HG02623 (cell line): Measurements from ENCODE around the gene CDH1.
"Not testable (repeated sequence)": the region's sequence is repeated elsewhere in the genome, so short reads cannot be mapped to it uniquely, and the experiment has no call there.

Source experiments
- ATAC-seq: cut with Tn5 transposase; IDR thresholded peaks from one replicate; pipeline ENCODE4 v1.9.1; 2021; ENCODE audit warnings: moderate library complexity; ENCODE audit not compliant: unreplicated experiment

The CDH1 gene

GRCh38 chr16:68737046-68737729, at the start of gene CDH1:
TSS of gene CDH1 (plus strand) at chr16:68737292. CDS start at chr16:68737416, 124 bp downstream.
- no peak for ATAC-seq

- ATAC-seq: no peak
Measured at GRCh38 chr16:68689921-68690320, 47.2 kb upstream of the CDH1 start.

- no peak for ATAC-seq
Measured at GRCh38 chr16:68695575-68695974, 41.5 kb upstream of the CDH1 start.

- no peak for ATAC-seq
Measured at GRCh38 chr16:68696514-68696913, 40.6 kb upstream of the CDH1 start.

GRCh38 chr16:68698091-68698490, 39.0 kb upstream of the CDH1 start:
- no peak for ATAC-seq

GRCh38 chr16:68700120-68700519, 37.0 kb upstream of the CDH1 start:
- no peak for ATAC-seq

- no peak for ATAC-seq
Measured at GRCh38 chr16:68700831-68701230, 36.3 kb upstream of the CDH1 start.

GRCh38 chr16:68704232-68704867, 32.7 kb upstream of the CDH1 start:
- no peak for ATAC-seq

GRCh38 chr16:68707340-68708152, 29.5 kb upstream of the CDH1 start:
- ATAC-seq: no peak

- ATAC-seq: no peak
Measured at GRCh38 chr16:68710211-68710610, 26.9 kb upstream of the CDH1 start.

- no peak for ATAC-seq
Measured at GRCh38 chr16:68711421-68712139, 25.5 kb upstream of the CDH1 start.

GRCh38 chr16:68713361-68713760, 23.7 kb upstream of the CDH1 start:
- no peak for ATAC-seq

GRCh38 chr16:68715471-68715870, 21.6 kb upstream of the CDH1 start:
- ATAC-seq: no peak

GRCh38 chr16:68716516-68716915, 20.6 kb upstream of the CDH1 start:
- not testable (repeated sequence) for ATAC-seq

GRCh38 chr16:68717684-68718083, 19.4 kb upstream of the CDH1 start:
- no peak for ATAC-seq

GRCh38 chr16:68718590-68718989, 18.5 kb upstream of the CDH1 start:
- no peak for ATAC-seq

GRCh38 chr16:68719993-68720489, 17.1 kb upstream of the CDH1 start:
- peak; percentile 72 for ATAC-seq

- ATAC-seq: no peak
Measured at GRCh38 chr16:68722119-68723024, 14.7 kb upstream of the CDH1 start.

GRCh38 chr16:68724797-68725196, 12.3 kb upstream of the CDH1 start:
- no peak for ATAC-seq

GRCh38 chr16:68728523-68728922, 8.6 kb upstream of the CDH1 start:
- ATAC-seq: no peak
